Fibroblast of upper back skin (primary cell): ENCODE data around the gene RPS3.
"Not testable (repeated sequence)": the region's sequence is repeated elsewhere in the genome, so short reads cannot be mapped to it uniquely, and the experiment has no call there.

Experiments
- DNase-seq: peaks from one replicate; pipeline ENCODE4 v3.0.0-alpha.2; 2013

Gene RPS3

GRCh38 chr11:75380716-75381420, 18.4 kb upstream of the RPS3 start:
- no peak for DNase-seq

- DNase-seq, result no peak
These were observed 16.1 kb upstream of the RPS3 start for GRCh38 chr11:75383246-75383645.

- peak; percentile 51 for DNase-seq
These were observed 14.8 kb upstream of the RPS3 start for GRCh38 chr11:75384438-75385080.

- peak; percentile 68 for DNase-seq
These were observed 12.2 kb upstream of the RPS3 start for GRCh38 chr11:75386942-75387630.

- peak; percentile 39 for DNase-seq
These were observed 11.5 kb upstream of the RPS3 start for GRCh38 chr11:75387736-75388294.

- DNase-seq, result peak; percentile 79
These were observed 10.7 kb upstream of the RPS3 start for GRCh38 chr11:75388386-75389275.

- DNase-seq, result no peak
These were observed 10.1 kb upstream of the RPS3 start for GRCh38 chr11:75389276-75389605.

GRCh38 chr11:75389925-75390324, 9.4 kb upstream of the RPS3 start:
- no peak for DNase-seq

GRCh38 chr11:75394085-75394840, 5.1 kb upstream of the RPS3 start:
- DNase-seq, result no peak

- DNase-seq, result no peak
These were observed 412 bp upstream of the RPS3 start for GRCh38 chr11:75398906-75399305.

GRCh38 chr11:75400146-75400865, 988 bp downstream of the RPS3 start:
- DNase-seq, result no peak

GRCh38 chr11:75402002-75402773, 2.9 kb downstream of the RPS3 start:
- DNase-seq, result no peak

- no peak for DNase-seq
These were observed 3.7 kb downstream of the RPS3 start for GRCh38 chr11:75403037-75403436.

- DNase-seq, result no peak
These were observed 4.8 kb downstream of the RPS3 start for GRCh38 chr11:75403983-75404658.

- no peak for DNase-seq
These were observed 7.0 kb downstream of the RPS3 start for GRCh38 chr11:75406338-75406777.

GRCh38 chr11:75408957-75409219, 9.6 kb downstream of the RPS3 start:
- DNase-seq, result no peak

- DNase-seq, result not testable (repeated sequence)
These were observed 10.7 kb downstream of the RPS3 start for GRCh38 chr11:75409971-75410370.

- not testable (repeated sequence) for DNase-seq
These were observed 13.8 kb downstream of the RPS3 start for GRCh38 chr11:75413146-75413545.

GRCh38 chr11:75413864-75414263, 14.5 kb downstream of the RPS3 start:
- no peak for DNase-seq
